Measurements from ENCODE around the gene EPGN.

GRCh38 chr4:74315376-74315775 is 7.1 kb downstream of the EPGN start:
- TF ChIP-seq CTCF (conservative IDR thresholded peaks at IDR 0.05 in 1 of 2, IDR thresholded peaks at IDR 0.05 in 1 of 2; ENCODE audit: extremely low read depth in 1 of 2, insufficient read depth in 1 of 2, low read depth in 1 of 2, low read length in 2 of 2) (no peak), EZH2 (IDR thresholded peaks at IDR 0.05; ENCODE audit: borderline replicate concordance, low read length) (no peak)
